Stimulated activated CD8-positive, alpha-beta memory T cell treated with anti-CD3 and anti-CD28 coated beads, Interleukin-7, amount 100 ng/mL, for 1 hour (primary cell): ENCODE measurements around the gene S100A7A.
"Not testable (repeated sequence)": the region's sequence is repeated elsewhere in the genome, so short reads cannot be mapped to it uniquely, and the experiment has no call there.

Experiments used
- DNase-seq, 2 donors: peaks; one replicate each; pipeline ENCODE4 v3.0.0-alpha.2; 2020; ENCODE audit warnings: low read depth in 2 of 2

Gene S100A7A

DNA sequence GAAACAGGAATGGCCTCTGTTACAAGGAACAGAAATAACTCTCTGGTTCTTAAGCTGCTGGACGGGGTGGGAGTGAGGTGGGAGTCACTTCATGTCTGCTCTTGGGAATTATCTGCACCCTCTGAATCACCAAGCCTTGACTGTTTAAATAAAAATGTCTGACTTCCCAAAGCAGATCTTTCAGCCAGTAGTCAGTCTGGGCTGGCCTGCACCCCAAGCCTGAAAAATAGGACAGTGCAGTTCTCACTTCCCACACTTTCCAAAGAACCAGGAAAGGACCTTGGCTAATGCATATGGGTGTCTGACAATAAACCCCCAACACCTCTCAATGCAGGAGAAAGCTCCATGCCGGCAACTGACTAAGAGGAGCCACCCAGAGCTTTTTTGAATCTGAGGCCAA lies 43.3 kb downstream of the S100A7A start:
- no peak for DNase-seq

DNA sequence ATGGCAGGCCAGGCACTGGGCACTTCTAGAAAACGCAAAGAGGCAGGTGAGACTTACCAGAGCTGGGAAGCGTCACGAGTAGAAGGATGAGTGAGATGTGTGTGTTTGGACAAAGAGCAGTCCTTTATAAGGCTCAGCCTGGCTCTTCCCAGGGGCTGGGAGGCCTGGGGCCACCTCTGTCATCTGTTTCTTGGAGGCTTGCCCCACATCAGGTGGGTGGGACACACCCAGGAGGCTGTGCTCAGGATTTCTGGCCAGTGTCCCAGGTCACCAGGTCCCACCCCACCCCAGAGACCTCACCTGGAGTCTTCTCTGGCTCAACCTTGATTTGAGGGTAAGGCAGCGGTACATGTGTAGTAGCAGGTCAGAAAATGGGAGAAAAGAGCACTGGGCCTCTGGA lies 44.2 kb downstream of the S100A7A start, which contains the start of gene S100A7:
Gene S100A7, minus strand, starts transcription at position 101 of the 400 bp plus-strand sequence. CDS start 1,638 bp downstream, outside the sequence.
- no peak for DNase-seq

DNA sequence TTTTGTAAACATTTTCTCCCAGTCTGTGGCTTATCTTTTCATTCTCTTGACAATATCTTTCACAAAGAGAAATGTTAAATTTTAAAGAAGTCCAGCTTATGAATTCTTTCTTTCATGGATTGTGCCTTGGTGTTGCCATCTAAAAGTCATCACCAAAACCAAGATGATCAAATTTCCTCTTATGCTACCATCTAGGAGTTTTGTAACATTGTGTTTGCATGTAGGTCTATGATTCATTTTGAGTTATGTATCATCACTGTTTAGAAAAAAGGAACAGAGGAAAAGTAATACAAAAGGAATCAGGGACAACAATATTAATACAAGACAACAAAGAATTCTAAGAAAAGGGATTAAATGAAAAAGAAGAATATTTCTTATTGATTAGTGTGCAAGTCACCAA lies 46.4 kb downstream of the S100A7A start:
- not testable (repeated sequence) for DNase-seq

DNA sequence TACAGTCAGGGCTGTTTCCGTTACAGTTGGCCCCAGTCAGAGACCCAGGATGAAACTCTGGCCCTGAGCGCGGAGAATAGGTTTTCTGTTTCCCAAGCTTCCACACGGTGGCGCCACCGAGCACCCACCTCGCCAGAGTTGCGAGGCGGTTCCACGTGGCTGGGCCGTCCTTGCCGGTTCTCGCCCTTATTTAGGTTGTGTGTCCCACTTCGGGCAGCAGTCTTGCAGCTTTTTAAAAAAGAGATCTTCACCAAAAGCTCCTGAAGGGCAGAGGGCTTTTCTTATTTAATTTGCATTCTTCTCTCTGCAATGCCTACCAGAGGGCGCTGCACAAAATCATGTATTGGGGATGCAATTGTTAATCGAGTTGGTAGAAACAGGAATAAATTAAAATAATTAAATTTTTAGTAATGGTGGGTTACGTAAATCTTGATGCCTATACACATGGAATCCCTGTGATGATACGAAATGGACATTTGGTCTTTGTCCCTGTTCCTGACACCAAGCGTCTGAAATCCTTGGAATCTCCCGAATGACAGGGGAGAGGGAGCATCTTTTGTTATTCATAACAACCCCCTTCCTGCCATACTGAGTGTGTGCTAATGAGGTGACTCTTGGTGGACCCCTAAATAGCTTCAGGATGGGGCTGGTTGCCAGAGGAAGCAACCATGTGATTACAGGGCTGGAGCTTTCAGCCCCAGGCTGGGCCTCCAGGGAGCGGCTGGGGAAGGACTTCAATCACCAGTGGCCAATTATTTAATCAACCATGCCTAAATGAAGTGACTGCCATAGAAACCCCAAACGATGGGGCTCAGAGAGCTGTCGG lies 49.7 kb downstream of the S100A7A start:
- DNase-seq, result peak; percentile 31 to 39

DNA sequence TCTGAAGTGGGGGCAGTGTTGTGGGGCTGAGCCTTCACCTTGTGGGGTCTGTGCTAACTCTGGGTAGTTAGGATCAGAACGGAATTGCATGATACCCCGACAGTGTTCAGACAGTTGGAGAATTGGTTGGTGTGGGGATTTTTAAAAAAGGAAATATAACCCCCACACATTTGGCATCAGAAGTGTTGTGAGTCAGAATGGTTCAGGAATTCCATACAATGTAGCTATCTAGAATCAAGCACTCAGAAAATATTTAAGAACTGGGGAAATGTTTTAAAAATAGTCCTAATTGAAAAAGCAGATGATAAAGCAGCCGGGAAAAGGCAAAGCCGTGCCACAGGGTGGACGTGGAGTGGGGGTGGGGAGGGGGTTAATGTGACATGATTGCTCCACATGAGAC lies 50.6 kb downstream of the S100A7A start:
- DNase-seq, result no peak

DNA sequence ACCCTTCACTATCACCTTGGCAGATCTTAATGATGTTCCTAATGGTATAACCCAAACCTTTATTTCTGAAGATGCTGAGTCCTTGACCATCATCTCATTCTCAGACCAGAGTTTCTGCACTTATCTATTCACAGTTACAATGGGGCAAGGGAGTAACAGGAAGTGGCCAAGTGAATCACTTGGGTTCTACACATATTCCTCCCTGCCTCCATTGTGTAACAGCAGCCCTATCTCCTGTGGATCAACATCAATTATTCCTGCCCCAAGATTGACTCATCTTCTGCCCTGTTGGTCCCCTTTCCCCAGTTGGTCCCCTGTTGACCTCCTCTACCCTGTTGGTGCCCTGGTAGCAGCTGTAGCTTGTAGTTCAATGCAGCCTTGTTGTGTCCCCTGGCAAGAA lies 54.4 kb downstream of the S100A7A start:
- DNase-seq, result no peak
